Lower leg skin (tissue), 3 donors: ENCODE results near the gene GJA9.

Source experiments
- CTCF ChIP-seq, 3 donors: fragments of 450-650 bp; IDR thresholded peaks; one replicate each; pipeline ENCODE4 v1.5.1; 2016; ENCODE audit warnings: antibody characterized with exemption in 3 of 3, mild to moderate bottlenecking in 3 of 3, moderate library complexity in 2 of 3
- POLR2A ChIP-seq, 2 donors: fragments of 450-650 bp; IDR thresholded peaks; one replicate each; pipeline ENCODE4 v1.6.1; 2016 to 2017; ENCODE audit warnings: antibody characterized with exemption in 2 of 2, mild to moderate bottlenecking in 1 of 2, moderate library complexity in 1 of 2

GRCh38 chr1:38926091-38926490 is 44.7 kb upstream of the GJA9 start:
- TF ChIP-seq POLR2A (IDR thresholded peaks at IDR 0.05) (no peak), CTCF (IDR thresholded peaks at IDR 0.05) (no peak)
